ENCODE results near the gene BICD1.

DNA sequence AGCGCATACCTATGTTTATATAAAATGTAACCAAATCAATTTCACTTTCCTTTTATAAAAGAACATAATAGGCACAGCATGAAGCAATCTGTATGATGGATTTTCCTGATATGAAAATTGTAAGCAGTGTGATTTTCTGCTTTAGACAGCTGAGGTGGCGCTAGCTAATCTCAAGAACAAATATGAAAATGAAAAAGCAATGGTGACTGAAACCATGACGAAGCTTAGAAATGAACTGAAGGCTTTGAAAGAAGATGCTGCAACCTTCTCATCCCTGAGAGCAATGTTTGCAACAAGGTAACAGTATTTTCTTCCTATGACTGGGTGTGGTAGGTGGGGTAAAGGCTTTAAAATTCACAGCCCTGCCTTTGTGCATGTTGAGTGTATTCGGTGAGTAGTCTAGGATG is 227.7 kb downstream of the BICD1 start:
- TF ChIP-seq, protein P1, sequence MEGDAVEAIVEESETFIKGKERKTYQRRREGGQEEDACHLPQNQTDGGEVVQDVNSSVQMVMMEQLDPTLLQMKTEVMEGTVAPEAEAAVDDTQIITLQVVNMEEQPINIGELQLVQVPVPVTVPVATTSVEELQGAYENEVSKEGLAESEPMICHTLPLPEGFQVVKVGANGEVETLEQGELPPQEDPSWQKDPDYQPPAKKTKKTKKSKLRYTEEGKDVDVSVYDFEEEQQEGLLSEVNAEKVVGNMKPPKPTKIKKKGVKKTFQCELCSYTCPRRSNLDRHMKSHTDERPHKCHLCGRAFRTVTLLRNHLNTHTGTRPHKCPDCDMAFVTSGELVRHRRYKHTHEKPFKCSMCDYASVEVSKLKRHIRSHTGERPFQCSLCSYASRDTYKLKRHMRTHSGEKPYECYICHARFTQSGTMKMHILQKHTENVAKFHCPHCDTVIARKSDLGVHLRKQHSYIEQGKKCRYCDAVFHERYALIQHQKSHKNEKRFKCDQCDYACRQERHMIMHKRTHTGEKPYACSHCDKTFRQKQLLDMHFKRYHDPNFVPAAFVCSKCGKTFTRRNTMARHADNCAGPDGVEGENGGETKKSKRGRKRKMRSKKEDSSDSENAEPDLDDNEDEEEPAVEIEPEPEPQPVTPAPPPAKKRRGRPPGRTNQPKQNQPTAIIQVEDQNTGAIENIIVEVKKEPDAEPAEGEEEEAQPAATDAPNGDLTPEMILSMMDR (IDR thresholded peaks at IDR 0.05), result no peak
- no peak for TF ChIP-seq POLR2A (IDR thresholded peaks at IDR 0.05)
